HFF-Myc (cell line): ENCODE data around the gene RAD51B.

Experiments
- DNase-seq: peaks from one replicate; pipeline ENCODE4 v3.0.0-alpha.2; 2011; ENCODE audit warnings: low read depth; ENCODE audit errors: extremely low read depth
- H3K4me3 ChIP-seq: replicated peaks from 2 replicates; pipeline ENCODE4 v1.5.1; 2011; ENCODE audit warnings: low read depth, mild to moderate bottlenecking, control low read depth, low read length
- CTCF ChIP-seq: IDR thresholded peaks from 2 replicates; pipeline ENCODE4 v1.5.1; 2012; ENCODE audit warnings: mild to moderate bottlenecking, low read depth, low read length, control low read depth; ENCODE audit errors: missing control alignments

RAD51B gene

GRCh38 chr14:68157971-68158371 lies 338.4 kb downstream of the RAD51B start:
- TF ChIP-seq CTCF = no peak
- DNase-seq = no peak
- H3K4me3 ChIP-seq = no peak overlapping the region

- no peak overlapping the region for H3K4me3 ChIP-seq
- TF ChIP-seq CTCF = no peak
- no peak for DNase-seq
These were observed 339.1 kb downstream of the RAD51B start for GRCh38 chr14:68158640-68159039.

GRCh38 chr14:68159701-68160633 lies 340.4 kb downstream of the RAD51B start:
- no peak for TF ChIP-seq CTCF
- H3K4me3 ChIP-seq = no peak overlapping the region
- no peak for DNase-seq

- DNase-seq = no peak
- TF ChIP-seq CTCF = no peak
These were observed 341.4 kb downstream of the RAD51B start for GRCh38 chr14:68160779-68161546.

GRCh38 chr14:68162887-68163286 lies 343.3 kb downstream of the RAD51B start:
- DNase-seq = no peak
- TF ChIP-seq CTCF = no peak
- no peak overlapping the region for H3K4me3 ChIP-seq

More at GRCh38 chr14:68160779-68161546, 341.4 kb downstream of the RAD51B start:
- no peak overlapping the region for H3K4me3 ChIP-seq

- no peak for TF ChIP-seq CTCF
- no peak overlapping the region for H3K4me3 ChIP-seq
- no peak for DNase-seq
These were observed 345.1 kb downstream of the RAD51B start for GRCh38 chr14:68164711-68165113.
